Measurements from ENCODE around the gene MT1F. TPM values are rescaled to one million over a fixed set of nuclear protein-coding genes. Genes with fewer than 3 reads are reported as not detected.
"Not testable (repeated sequence)": the region's sequence is repeated elsewhere in the genome, so short reads cannot be mapped to it uniquely, and the experiment has no call there.

The MT1F gene
- total RNA-seq: 1 to 10 TPM; 6.7 to 7.9 TPM
- long read RNA-seq: 0 reads

DNA sequence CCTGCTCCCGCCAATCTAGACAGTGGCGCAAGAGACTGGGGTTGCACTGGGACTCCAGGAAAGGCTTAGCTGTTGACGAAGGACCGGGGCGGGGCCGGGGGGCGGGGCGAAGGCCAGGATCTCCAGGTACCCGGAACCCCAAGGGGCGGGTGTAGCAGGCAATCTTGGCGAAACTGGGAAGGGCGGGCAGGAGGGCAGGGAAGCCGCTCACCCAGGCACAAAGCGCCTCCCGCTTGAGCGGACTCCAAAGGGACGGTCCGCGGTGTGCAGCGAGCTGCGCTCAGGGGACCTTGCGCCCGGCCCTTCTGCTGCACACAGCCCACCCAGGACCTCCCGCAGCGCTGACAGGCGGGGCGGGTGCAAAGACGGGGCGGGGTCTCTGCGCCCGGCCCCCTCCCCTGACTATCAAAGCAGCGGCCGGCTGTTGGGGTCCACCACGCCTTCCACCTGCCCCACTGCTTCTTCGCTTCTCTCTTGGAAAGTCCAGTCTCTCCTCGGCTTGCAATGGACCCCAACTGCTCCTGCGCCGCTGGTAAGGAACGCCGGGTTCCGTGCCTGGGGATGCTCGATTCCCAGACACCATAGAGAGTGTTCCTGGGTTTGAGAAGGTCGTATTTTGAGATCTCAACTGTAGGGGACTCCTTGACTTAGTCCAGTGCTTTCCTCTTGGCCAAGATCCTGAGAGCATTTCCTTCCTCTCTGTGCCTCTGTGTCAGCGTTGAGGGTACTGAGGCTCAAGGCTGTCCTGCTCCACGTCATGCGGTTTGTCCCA lies at the start of gene MT1F:
Gene MT1F, plus strand, starts transcription at position 405 of the 772 bp plus-strand sequence. Its CDS starts 100 bp downstream, at position 505.
- ATAC-seq: peak; percentile 90 to 96

DNA sequence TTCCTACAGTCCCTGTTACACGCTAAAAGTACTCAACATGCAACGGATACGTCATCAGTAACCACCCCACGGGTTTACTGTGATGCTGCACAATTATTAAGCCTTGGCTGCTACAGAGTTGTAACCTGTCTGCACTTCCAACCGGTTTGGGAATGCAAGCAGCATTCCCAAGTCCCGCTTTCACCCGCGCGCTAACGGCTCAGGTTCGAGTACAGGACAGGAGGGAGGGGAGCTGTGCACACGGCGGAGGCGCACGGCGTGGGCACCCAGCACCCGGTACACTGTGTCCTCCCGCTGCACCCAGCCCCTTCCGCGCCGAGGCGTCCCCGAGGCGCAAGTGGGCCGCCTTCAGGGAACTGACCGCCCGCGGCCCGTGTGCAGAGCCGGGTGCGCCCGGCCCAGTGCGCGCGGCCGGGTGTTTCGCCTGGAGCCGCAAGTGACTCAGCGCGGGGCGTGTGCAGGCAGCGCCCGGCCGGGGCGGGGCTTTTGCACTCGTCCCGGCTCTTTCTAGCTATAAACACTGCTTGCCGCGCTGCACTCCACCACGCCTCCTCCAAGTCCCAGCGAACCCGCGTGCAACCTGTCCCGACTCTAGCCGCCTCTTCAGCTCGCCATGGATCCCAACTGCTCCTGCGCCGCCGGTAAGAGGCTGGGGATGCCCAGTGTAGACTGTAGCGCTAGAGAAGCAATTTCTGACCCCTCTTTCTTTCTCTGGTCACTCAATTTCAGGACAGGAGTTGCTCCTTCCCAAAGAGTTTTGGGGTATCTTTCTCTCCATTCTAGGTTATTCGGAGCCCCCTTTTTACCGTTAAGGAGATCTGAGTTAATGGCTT lies 49.5 kb upstream of the MT1F start, which contains the start of gene MT2A:
Gene MT2A, plus strand, starts transcription at position 542 of the 833 bp plus-strand sequence. Its CDS starts 72 bp downstream, at position 614.
- DNase-seq: peak; percentile 97
- intact Hi-C loops (cut with DNase I): no loop called here
- ATAC-seq: peak; percentile 83 to 85

More for the DNA sequence above, at the start of gene MT1F:
- intact Hi-C loops (cut with DNase I): loop anchor here in 1 of 2 donors (2.0 kb wide), 1 partner anchor 19 kb away; the partner anchor contains the start of gene MT1A
- peak; percentile 78 for DNase-seq

DNA sequence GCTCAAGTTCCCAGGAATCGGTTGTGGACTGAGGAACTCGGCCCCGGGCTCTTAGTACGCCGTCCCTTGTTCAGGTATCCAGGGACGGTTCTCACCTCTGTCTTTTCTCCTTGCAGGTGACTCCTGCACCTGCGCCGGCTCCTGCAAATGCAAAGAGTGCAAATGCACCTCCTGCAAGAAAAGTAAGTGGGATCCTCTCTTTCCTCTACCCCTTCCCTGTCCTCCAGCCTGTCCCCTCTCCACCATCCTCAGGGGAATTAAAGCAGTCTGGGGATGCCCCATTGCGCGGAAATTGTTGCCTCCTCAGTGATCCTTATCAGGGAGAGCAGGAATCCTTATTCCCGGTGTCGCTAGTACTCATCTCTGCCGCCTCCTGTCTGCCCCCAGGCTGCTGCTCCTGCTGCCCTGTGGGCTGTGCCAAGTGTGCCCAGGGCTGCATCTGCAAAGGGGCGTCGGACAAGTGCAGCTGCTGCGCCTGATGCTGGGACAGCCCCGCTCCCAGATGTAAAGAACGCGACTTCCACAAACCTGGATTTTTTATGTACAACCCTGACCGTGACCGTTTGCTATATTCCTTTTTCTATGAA lies 48.8 kb upstream of the MT1F start:
- intact Hi-C loops (cut with DNase I): no loop called here
- ATAC-seq (no peak), DNase-seq (no peak)

DNA sequence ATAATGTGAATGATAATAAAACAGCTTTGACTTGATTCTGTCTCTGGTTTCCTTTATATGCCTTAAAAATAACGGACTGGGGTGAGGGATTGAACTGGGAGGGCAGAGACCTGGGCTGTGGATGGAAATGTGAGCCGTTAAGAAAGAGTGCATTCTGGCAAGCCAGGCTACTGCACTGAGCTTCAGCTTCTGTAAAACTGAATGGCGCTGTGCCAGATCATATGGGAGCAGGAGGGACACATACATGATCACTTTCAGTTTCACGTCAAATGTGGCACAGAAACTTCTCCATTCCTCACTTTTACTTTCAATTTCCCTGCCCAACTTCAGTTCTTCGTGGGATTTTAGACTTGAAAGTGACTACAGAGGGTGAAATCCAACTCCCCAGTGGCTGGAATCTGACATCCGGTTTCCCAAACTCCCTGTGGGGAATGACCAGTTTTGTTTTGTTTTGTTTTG lies 48.3 kb upstream of the MT1F start:
- peak; percentile 5 to 9 for ATAC-seq
- intact Hi-C loops (cut with DNase I): no loop called here

DNA sequence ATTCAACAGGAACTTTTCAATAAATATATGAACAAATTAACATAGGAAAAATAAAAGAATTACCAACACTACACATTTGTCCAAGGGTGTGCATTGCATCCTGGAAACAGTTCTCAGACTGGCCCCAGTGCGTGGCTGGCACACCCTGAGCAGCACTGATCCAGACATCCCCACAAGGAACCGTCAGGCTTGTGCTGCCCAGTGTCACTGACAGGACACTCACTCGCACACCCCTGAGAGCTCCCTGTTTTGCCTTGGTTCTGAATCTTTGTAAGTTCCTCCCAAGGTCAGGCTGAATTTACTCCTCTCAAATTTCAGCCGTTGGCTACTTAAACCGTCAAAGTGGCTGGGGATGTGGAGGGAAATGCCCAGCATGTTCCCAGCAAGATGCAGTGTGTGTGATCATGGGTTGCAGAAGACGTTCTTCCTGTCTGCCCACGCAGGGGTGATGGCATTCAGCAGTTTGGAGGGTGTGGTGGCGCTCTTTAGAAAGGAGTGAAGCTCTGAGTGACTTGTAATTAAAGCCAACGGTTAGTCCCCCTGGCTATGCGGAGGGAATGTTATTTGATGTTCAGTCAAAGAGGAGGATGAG lies 47.6 kb upstream of the MT1F start:
- DNase-seq: peak; percentile 72
- intact Hi-C loops (cut with DNase I): loop anchor here in 1 of 2 donors (2.0 kb wide), 1 partner anchor 73 kb away; the partner anchor contains the start of gene MT1X
- peak; percentile 3 to 9 for ATAC-seq

More for the DNA sequence above, 48.3 kb upstream of the MT1F start:
- DNase-seq: peak; percentile 77

DNA sequence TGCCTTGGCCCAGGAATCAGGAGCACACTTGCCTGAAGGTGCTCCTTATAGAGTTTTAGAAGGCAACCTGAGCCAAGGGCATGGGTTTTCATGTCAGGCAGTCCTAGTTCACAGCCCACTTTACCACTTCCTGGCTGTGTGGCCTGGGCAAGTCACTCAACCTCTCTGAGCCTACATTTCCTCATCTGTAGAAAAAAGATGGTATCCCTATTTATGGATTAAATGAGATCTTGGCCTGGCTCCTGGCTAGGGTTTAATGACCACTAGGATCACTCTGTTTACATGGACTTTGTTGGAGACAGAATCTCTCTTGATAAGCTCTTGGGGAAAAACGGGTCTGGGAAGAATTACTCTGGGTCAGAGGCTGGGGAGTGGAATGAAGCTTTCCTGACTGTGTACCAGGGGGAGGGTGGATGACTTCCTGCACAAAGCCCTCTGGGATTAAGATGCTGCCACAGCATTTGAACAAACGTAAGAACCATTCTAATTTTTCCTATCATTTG lies 47.1 kb upstream of the MT1F start:
- DNase-seq: no peak
- ATAC-seq: no peak
- intact Hi-C loops (cut with DNase I): loop anchor here in 1 of 2 donors (2.0 kb wide), 1 partner anchor 72 kb away; the partner anchor contains the start of gene MT1X

DNA sequence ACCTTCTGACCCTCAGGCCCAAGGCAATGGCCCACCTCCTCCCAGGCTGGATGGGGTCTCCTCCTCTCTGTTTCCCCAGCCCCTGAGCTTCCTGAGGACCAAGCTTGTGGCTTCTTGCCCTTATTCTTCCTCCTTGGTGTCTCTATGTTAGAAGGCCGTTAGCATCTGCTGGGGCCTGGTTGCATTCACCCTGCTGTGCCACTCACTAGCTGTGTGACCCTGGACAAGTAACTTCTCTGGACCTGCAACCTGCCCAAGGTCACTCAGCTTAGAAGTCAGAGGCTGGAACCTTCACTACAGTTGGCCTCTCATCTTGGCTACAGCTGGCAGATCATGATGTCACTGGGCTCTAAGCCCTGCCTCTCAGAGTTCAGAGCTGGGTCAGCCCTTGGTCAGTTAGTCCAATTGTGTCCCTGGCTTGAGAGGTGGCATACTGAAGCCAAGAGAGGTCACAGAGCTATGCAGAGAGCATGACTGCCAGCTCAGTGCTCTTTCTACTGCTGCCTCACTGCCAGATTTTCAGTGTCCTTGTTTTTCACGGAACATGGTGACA lies 46.4 kb upstream of the MT1F start:
- intact Hi-C loops (cut with DNase I): loop anchor here in 1 of 2 donors (2.0 kb wide), 1 partner anchor 71 kb away; the partner anchor contains the start of gene MT1X
- ATAC-seq: peak; percentile 27 to 56
- DNase-seq: peak; percentile 80

DNA sequence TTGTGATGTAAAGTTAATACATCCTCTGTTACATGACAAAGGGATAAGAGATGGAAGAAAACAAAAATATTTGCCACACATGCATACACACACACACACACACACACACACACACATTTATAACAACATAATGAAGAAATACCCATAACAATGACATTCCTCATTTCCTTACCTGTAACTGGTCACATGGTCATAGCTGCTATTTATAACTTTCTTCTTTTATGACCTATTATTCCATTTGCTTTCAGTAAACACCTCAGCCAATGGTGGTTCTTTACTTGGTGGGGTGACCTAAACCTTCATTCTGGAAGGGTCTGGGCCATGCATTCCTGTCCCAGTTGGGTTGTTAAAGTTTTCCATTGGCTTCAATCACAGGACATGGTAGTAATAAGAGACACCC lies 44.1 kb upstream of the MT1F start:
- DNase-seq: no peak
- intact Hi-C loops (cut with DNase I): no loop called here
- ATAC-seq: no peak

DNA sequence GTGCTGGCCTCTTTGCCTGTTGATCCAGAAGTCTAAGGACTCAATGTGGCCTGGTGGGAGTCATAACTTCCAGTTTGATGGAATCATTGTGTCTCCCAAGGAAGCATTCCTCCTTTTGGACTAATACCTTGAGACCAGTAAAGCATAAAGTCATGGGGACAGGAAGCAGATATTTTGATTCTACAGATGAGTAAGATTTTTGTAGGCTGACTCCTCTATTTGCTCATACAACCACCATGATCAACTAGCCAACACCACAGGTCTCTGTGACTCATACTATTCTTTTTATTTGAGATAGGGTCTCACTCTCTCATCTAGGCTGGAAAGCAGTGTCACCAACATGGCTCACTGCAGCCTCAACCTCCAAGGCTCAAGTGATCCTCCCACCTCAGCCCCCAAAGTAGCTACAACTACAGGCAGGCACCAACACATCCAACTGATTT lies 43.2 kb upstream of the MT1F start:
- DNase-seq (no peak), ATAC-seq (no peak)
- intact Hi-C loops (cut with DNase I): no loop called here

DNA sequence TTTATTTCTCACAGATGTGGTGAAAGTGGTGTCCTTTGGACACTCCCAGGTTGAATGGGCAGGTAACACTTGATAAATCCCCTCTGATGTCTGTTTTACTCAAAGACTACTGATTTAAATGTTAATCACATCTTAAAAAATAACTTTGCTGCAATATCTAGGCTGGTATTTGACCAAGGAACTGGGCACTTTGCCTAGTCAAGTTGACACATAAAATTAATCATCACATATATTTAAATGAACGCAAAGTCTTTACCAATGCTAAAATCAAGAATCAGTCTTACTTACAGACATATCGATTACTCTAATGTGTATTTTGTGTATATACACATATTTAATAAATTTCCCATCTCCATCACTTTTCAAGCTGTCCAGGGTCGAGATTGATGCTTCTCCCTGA lies 42.4 kb upstream of the MT1F start:
- intact Hi-C loops (cut with DNase I): no loop called here
- ATAC-seq (no peak), DNase-seq (no peak)

DNA sequence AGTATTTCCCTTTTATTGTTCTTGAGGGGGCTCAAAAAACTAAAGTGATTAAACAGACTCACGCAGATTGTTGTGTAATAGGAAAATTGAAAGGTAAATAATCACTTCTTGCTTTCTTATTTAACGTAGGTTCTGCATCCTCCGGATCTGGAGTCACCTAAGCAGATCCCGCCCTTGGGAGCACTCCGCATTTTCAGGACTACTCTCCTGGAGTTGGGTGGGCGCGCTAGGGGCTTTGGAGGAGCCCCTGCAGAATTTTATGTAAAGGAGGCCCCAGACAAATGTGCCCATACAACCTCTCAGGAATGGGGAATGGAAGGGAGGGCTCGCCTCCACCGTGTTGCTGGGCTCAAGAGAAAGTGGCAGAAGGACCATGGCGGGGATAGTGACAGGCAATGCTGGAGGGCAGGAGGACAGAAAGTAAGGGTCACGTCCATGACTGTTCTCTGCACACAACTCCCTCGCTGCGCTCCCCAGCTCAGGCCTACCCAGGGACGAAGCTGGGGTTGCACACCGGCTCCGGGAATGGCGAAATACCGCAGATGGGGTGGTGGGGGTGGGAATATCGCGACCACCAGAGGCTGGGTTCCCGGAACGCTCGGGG lies 41.0 kb upstream of the MT1F start:
- ATAC-seq (peak; percentile 11 to 16), DNase-seq (no peak)
- intact Hi-C loops (cut with DNase I): no loop called here

DNA sequence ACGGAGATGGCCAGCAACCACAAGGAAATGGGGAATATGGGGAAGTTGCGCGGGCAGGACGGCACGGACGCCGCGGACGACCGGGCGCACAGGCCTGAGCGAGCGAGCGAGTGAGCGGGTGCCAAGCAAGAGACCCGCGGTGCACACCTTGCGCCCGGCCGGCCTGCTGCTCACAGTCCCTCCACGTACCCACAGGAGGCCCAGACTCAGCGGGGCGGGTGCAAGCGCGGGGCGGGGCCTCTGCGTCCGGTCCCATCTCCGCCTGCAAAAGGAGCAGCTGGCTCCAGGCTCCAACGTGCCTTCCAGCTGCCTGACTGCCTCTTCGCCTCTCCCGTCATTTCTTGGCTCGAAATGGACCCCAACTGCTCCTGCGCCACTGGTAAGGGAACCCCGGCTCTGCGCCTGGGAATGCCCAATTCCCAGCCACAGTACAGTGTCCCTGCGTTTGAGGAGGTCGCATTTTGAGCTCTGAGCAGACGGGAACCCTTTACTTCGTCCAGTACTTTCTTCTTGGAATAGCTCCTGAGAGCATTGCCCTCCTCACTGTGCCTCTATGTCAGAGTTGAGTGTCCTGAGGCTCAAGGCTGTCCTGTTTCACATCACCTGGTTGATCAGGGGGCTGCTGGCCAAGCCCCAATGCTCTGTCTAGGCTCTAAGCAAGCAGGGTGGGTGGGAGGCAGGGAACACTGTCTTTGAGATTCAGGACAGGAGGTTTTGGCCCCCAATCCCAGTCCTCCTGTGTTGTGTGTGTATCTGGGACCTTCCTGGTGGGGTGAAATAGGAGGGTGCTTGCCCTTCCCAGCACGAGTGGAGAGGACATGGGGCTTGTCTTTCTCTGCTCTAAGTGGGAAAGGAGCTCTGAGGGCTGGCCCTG lies 40.3 kb upstream of the MT1F start:
- ATAC-seq: peak; percentile 96 to 98
- DNase-seq: peak; percentile 88
- intact Hi-C loops (cut with DNase I): no loop called here

DNA sequence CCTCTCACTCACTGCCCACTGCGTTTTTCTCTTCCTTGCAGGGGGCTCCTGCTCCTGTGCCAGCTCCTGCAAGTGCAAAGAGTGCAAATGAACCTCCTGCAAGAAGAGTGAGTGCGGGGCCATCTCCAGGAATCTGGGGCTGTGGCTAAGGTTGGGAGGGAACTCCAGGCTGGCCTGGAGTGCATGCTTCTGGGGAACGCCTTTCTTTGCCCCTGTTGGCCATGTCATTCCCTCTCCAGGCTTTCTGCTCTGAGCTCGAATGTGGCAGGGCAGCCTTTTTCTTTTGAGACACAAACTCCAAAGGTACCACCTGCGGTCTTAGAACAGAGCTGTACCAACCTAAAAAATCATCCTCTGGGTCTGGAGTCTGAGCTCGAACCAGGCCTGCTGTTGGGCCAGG lies 39.6 kb upstream of the MT1F start:
- intact Hi-C loops (cut with DNase I): no loop called here
- ATAC-seq (no peak), DNase-seq (no peak)

DNA sequence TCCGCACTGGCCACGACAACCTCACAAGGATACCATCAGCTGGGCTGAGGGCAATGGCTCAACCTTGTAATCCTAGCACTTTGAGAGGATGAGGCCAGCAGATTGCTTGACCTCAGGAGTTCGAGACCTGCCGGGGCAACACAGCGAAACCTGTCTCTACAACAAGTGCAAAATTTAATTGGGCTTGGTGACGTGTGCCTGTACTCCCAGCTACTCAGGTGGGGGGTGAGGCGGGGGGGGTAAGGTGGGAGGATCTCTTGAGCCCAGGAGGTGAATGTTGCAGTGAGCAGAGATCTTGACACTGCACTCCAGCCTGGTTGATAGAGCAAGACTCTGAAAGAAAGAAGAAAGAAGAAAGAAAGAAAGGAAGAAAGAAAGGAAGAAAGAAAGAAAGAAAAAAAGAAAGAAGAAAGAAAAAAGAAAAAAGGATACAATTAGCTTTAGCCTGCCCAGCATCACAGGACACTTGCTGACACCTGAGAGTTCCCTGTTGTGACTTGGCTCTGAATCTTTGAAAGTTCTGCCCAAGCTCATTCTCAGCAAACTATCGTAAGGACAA lies 37.3 kb upstream of the MT1F start:
- intact Hi-C loops (cut with DNase I): no loop called here
- ATAC-seq (no peak), DNase-seq (no peak)

DNA sequence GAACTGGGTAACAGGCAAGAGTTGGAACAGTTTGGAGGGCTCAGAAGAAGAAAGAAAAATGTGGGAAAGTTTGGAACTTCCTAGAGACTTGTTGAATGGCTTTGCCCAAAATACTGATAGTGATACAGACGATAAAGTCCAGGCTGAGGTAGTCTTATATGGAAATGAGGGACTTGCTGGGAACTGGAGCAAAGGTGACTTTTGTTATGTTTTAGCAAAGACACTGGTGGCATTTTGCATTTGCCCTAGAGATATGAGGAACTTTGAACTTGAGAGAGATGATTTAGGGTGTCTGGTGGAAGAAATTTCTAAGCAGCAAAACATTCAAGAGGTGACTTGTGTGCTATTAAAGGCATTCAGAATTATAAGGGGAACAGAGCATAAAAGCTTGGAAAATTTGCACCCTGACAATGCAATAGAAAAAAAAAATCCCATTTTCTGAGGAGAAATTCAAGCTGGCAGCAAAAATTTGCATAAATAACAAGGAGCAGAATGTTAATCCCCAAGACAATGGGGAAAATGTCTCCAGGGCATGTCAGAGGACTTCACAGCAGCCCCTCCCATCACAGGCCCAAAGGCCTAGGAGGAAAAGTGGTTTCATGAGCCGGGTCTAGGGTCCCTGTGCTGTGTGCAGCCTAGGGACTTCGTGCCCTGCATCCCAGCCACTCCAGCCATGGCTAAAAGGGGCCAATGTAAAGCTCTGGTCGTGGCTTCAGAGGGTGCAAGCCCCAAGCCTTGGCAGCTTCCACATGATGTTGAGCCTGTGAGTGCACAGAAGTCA lies 35.9 kb upstream of the MT1F start:
- ATAC-seq; intact Hi-C loops (cut with DNase I); DNase-seq: not testable (repeated sequence)

DNA sequence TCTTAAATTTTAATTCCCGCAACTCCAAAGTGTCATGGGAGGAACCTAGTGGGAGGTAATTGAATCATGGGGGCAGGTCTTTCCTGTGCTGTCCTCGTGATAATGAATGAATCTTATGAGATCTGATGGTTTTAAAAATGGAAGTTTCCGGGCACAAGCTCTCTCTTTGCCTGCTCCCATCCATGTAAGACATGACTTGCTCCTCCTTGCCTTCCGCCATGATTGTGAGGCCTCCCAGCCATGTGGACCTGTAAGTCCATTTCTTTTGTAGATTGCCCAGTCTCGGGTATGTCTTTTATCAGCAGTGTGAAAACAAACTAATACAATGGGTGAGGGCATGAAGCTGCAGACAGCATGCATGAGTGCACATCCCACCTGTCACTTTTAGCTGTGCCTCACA lies 34.6 kb upstream of the MT1F start:
- ATAC-seq; DNase-seq; intact Hi-C loops (cut with DNase I): not testable (repeated sequence)
